IMR-90 (cell line): ENCODE results near the gene SEC31B. TPM values are rescaled to one million over a fixed set of nuclear protein-coding genes. Genes with fewer than 3 reads are reported as not detected.

Source experiments
- ATAC-seq: fragments of 200-7000 bp; cut with Tn5 transposase; 2 replicates; pipeline ENCODE4 v1.9.1; 2020; ENCODE audit warnings: low read depth, mild to moderate bottlenecking, moderate library complexity
- BruUV-seq: library from RNA; stranded (reverse); fragments of 400-500 nt; replicated peaks from 2 replicates; lab custom pipeline; 2021; lab: Mats Ljungman, UMichigan
- CTCF ChIA-PET: fragments of 300-600 bp; formaldehyde crosslinking; extraction: SDS; loops from one replicate; lab custom pipeline; 2021; ENCODE audit warnings: antibody characterized with exemption; lab: Yijun Ruan, JAX
- POLR2A ChIA-PET: fragments of 300-600 bp; sonication (Branson Sonifier 250); formaldehyde crosslinking; loops from one replicate; lab custom pipeline; 2022; ENCODE audit warnings: antibody characterized with exemption; ENCODE audit not compliant: unreplicated experiment; lab: Charles Lee
- DNase-seq: peaks from one replicate; pipeline ENCODE4 v3.0.0; 2013
- H2AFZ ChIP-seq: replicated peaks from 2 replicates; pipeline ENCODE3; 2013; ENCODE audit warnings: low read length, mild to moderate bottlenecking; ENCODE audit not compliant: poor library complexity
- H2AK5ac ChIP-seq: 2 replicates; pipeline ENCODE4 v1.6.1; 2013; ENCODE audit warnings: low read depth, low read length, inconsistent platforms
- H2AK9ac ChIP-seq: replicated peaks from 2 replicates; pipeline ENCODE3; 2013; ENCODE audit warnings: mild to moderate bottlenecking, low read depth, low read length, moderate library complexity; ENCODE audit not compliant: poor library complexity
- H2BK120ac ChIP-seq: 2 replicates; pipeline ENCODE4 v1.6.1; 2013; ENCODE audit warnings: low read depth, low read length, inconsistent platforms
- H2BK15ac ChIP-seq: 3 replicates; pipeline ENCODE4 v1.6.1; 2013; ENCODE audit warnings: low read depth, low read length, inconsistent platforms
- H2BK20ac ChIP-seq: 2 replicates; pipeline ENCODE4 v1.6.1; 2013; ENCODE audit warnings: low read depth, mild to moderate bottlenecking, inconsistent platforms, low read length, moderate library complexity
- H2BK5ac ChIP-seq: 2 replicates; pipeline ENCODE4 v1.6.1; 2013; ENCODE audit warnings: mild to moderate bottlenecking, low read depth, low read length, inconsistent platforms; ENCODE audit not compliant: poor library complexity, severe bottlenecking
- H3K14ac ChIP-seq: replicated peaks from 2 replicates; pipeline ENCODE4 v1.6.1; 2013; ENCODE audit warnings: low read depth, low read length, inconsistent platforms
- H3K18ac ChIP-seq: 2 replicates; pipeline ENCODE4 v1.6.1; 2013; ENCODE audit warnings: low read depth, low read length, control low read depth
- H3K23ac ChIP-seq: 2 replicates; pipeline ENCODE4 v1.6.1; 2013; ENCODE audit warnings: low read depth, low read length, inconsistent platforms
- H3K27ac ChIP-seq: 2 replicates; pipeline ENCODE4 v1.5.1; 2013; ENCODE audit warnings: mild to moderate bottlenecking, control low read depth, low read length; ENCODE audit not compliant: insufficient read depth
- H3K27me3 ChIP-seq: 2 replicates; pipeline ENCODE4 v1.6.1; 2013; ENCODE audit warnings: low read length; ENCODE audit not compliant: control insufficient read depth, insufficient read depth
- H3K36me3 ChIP-seq: 2 replicates; pipeline ENCODE4 v1.6.1; 2013; ENCODE audit warnings: low read length, mixed read lengths; ENCODE audit not compliant: control insufficient read depth, insufficient read depth
- H3K4ac ChIP-seq: 2 replicates; pipeline ENCODE4 v1.6.1; 2013; ENCODE audit warnings: low read depth, low read length, inconsistent platforms
- H3K4me1 ChIP-seq: 2 replicates; pipeline ENCODE4 v1.6.1; 2013; ENCODE audit warnings: low read length, mixed read lengths; ENCODE audit not compliant: control insufficient read depth, insufficient read depth
- H3K4me2 ChIP-seq: 2 replicates; pipeline ENCODE4 v1.6.1; 2013; ENCODE audit warnings: low read depth, mild to moderate bottlenecking, control low read depth, low read length, moderate library complexity
- H3K4me3 ChIP-seq: 2 replicates; pipeline ENCODE4 v1.5.1; 2013; ENCODE audit warnings: low read depth, mild to moderate bottlenecking, control low read depth, low read length, moderate library complexity; ENCODE audit not compliant: insufficient read depth
- H3K56ac ChIP-seq: 2 replicates; pipeline ENCODE4 v1.6.1; 2013; ENCODE audit warnings: low read length, inconsistent platforms; ENCODE audit not compliant: insufficient read depth; ENCODE audit errors: extremely low read depth
- H3K79me1 ChIP-seq, 2 experiments: 2 replicates each; pipeline ENCODE4 v1.6.1; 2013; ENCODE audit warnings: low read length in 2 of 2, inconsistent platforms in 1 of 2, low read depth in 1 of 2
- H3K9ac ChIP-seq: 2 replicates; pipeline ENCODE4 v1.6.1; 2013; ENCODE audit warnings: low read depth, low read length, control low read depth
- H3K9me1 ChIP-seq: 2 replicates; pipeline ENCODE4 v1.6.1; 2013; ENCODE audit warnings: low read length, inconsistent platforms; ENCODE audit not compliant: insufficient read depth
- H3K9me3 ChIP-seq: 2 replicates; pipeline ENCODE4 v1.6.1; 2013; ENCODE audit warnings: low read length; ENCODE audit not compliant: control insufficient read depth, insufficient read depth
- H4K20me1 ChIP-seq: 2 replicates; pipeline ENCODE4 v1.6.1; 2013; ENCODE audit warnings: low read length, inconsistent platforms; ENCODE audit not compliant: insufficient read depth
- H4K5ac ChIP-seq: 2 replicates; pipeline ENCODE4 v1.6.1; 2013; ENCODE audit warnings: mild to moderate bottlenecking, low read depth, low read length, control low read depth
- H4K8ac ChIP-seq, 2 experiments: 2 replicates each; pipeline ENCODE4 v1.6.1; 2013; ENCODE audit warnings: low read depth in 2 of 2, low read length in 2 of 2, control low read depth in 1 of 2, inconsistent platforms in 1 of 2
- H4K91ac ChIP-seq: 2 replicates; pipeline ENCODE4 v1.6.1; 2013; ENCODE audit warnings: low read depth, low read length, inconsistent platforms; ENCODE audit not compliant: insufficient read depth
- BHLHE40 ChIP-seq: fragments of 150-350 bp; IDR thresholded peaks from 2 replicates; pipeline ENCODE4 v1.6.1; 2016; ENCODE audit warnings: mild to moderate bottlenecking, low read depth, low read length
- CHD1 ChIP-seq: IDR thresholded peaks from 2 replicates; pipeline ENCODE4 v1.6.1; 2012; ENCODE audit warnings: low read depth, low read length, improper control_type of control experiment
- FOS ChIP-seq: fragments of 150-350 bp; IDR thresholded peaks from 2 replicates; pipeline ENCODE4 v1.6.1; 2016; ENCODE audit warnings: low read depth, low read length
- NFE2L2 ChIP-seq: fragments of 150-350 bp; IDR thresholded peaks from 2 replicates; pipeline ENCODE4 v1.6.1; 2016; ENCODE audit warnings: low read depth, mild to moderate bottlenecking, low read length
- RAD21 ChIP-seq: IDR thresholded peaks from 2 replicates; pipeline ENCODE4 v1.6.1; 2012; ENCODE audit warnings: low read length, improper control_type of control experiment
- SMC3 ChIP-seq: fragments of 150-350 bp; IDR thresholded peaks from 2 replicates; pipeline ENCODE4 v1.6.1; 2016; ENCODE audit warnings: low read depth, mild to moderate bottlenecking, antibody characterized with exemption, low read length, moderate library complexity
- WGBS, 2 experiments: methylation state at CpG; one replicate each; pipeline versions ENCODE4 v1.1.5 to v1.1.7; 2013; ENCODE audit warnings: missing lambda C conversion rate in 2 of 2; ENCODE audit not compliant: insufficient read length in 1 of 2; ENCODE audit errors: extremely low coverage in 2 of 2; 5-methylcytosine and 5-hydroxymethylcytosine counted together
- dilution Hi-C: fragments of 300-500 bp; cut with HindIII; formaldehyde crosslinking; loops from one replicate; pipeline ENCODE4 v1.14.3; 2018; ENCODE audit warnings: low sequenced_read_pairs; ENCODE audit not compliant: unreplicated experiment
- in situ Hi-C: fragments of 300-500 bp; cut with MboI; formaldehyde crosslinking; loops from 3 replicates; pipeline ENCODE4 v1.14.3; 2019; ENCODE audit warnings: low sequenced_read_pairs, inconsistent platforms, mixed read lengths
- intact Hi-C: fragments of 100-400 bp; cut with micrococcal nuclease; formaldehyde crosslinking; loops from 2 replicates; pipeline ENCODE4 v1.10.0; 2022
- polyA plus RNA-seq, 3 experiments: library from polyadenylated mRNA; depleted of rRNA; stranded (reverse); fragments of >200 nt; gene quantifications; 2 replicates each; pipeline ENCODE4 v1.2.3, GENCODE V29; 2012; ENCODE audit warnings: low replicate concordance in 1 of 3
- total RNA-seq: library from RNA; depleted of rRNA; stranded (reverse); fragments of >200 nt; gene quantifications from 2 replicates; pipeline ENCODE4 v1.2.3, GENCODE V29; 2012
- TF ChIP-seq, protein P1 (sequence below): fragments of 150-350 bp; IDR thresholded peaks from 2 replicates; pipeline ENCODE4 v1.6.1; 2016; ENCODE audit warnings: low read depth, mild to moderate bottlenecking, low read length, moderate library complexity, borderline replicate concordance
- TF ChIP-seq, protein P2 (sequence below): fragments of 150-350 bp; IDR thresholded peaks from 2 replicates; pipeline ENCODE4 v1.6.1; 2017; ENCODE audit warnings: mild to moderate bottlenecking, antibody characterized with exemption, low read length, low read depth

Gene SEC31B
- total and polyA plus RNA-seq, 2 of the 4 experiments (the other 2 are of a cell fraction), result 1.3 to 8.1 TPM

DNA sequence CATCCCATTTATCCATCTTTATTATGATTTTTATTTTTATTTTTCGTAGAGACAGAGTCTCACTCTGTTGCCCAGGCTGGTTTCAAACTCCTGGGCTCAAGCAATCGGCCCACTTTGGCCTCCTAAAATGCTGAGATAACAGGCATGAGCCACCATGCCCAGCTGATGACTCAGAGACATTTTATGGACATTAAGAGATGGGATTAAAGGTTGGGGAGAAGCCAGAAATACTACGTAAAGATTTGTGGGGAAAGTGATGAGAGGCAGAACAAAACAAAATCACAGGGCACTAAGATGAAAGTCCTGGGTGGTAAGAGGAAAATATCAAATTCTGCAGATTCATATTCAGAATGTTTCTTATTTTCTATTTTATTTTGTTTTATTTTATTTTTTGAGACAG is 49.3 kb downstream of the SEC31B start:
- Histone ChIP-seq H3K79me1 (no peaks in the 10 kb centered on the region), H3K9me1 (no peaks in the 10 kb centered on the region), H3K9ac (no peak overlapping the region), H3K4me3 (no peak overlapping the region), H3K4me1 (no peaks in the 10 kb centered on the region), H2BK5ac (no peak overlapping the region), H2BK20ac (no peak overlapping the region), H4K5ac (no peak overlapping the region), H3K36me3 (no peaks in the 10 kb centered on the region), H2AK5ac (no peak overlapping the region), H3K23ac (no peak overlapping the region), H4K8ac (no peak overlapping the region), H3K14ac (no peak overlapping the region), H3K18ac (no peak overlapping the region), H3K4me2 (no peak overlapping the region), H2BK15ac (no peak overlapping the region), H2AK9ac (no peak overlapping the region), H3K4ac (no peak overlapping the region), H4K91ac (no peak overlapping the region), H3K56ac (no peak overlapping the region), H3K27ac (no peak overlapping the region), H2AFZ (no peak overlapping the region), H3K27me3 (peaks cover 16% of the 10 kb centered on the region), H2BK120ac (no peak overlapping the region), H4K20me1 (no peaks in the 10 kb centered on the region), H3K9me3 (no peaks in the 10 kb centered on the region)
- POLR2A ChIA-PET, result no interaction called here
- dilution Hi-C loops, result no loop called here
- no TSS peak for BruUV-seq
- TF ChIP-seq CHD1 (no peak), NFE2L2 (no peak), FOS (no peak), SMC3 (no peak), BHLHE40 (no peak), RAD21 (no peak)
- TF ChIP-seq, protein P1, sequence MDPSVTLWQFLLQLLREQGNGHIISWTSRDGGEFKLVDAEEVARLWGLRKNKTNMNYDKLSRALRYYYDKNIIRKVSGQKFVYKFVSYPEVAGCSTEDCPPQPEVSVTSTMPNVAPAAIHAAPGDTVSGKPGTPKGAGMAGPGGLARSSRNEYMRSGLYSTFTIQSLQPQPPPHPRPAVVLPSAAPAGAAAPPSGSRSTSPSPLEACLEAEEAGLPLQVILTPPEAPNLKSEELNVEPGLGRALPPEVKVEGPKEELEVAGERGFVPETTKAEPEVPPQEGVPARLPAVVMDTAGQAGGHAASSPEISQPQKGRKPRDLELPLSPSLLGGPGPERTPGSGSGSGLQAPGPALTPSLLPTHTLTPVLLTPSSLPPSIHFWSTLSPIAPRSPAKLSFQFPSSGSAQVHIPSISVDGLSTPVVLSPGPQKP, result no peak
- TF ChIP-seq, protein P2, sequence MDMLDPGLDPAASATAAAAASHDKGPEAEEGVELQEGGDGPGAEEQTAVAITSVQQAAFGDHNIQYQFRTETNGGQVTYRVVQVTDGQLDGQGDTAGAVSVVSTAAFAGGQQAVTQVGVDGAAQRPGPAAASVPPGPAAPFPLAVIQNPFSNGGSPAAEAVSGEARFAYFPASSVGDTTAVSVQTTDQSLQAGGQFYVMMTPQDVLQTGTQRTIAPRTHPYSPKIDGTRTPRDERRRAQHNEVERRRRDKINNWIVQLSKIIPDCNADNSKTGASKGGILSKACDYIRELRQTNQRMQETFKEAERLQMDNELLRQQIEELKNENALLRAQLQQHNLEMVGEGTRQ, result no peak
- intact Hi-C loops, result no loop called here
- CTCF ChIA-PET, result interaction anchor here (1.1 to 1.3 kb wide), 2 partner anchors 12 to 19 kb away, joined by 3 to 5 read pairs; no protein-coding TSS in a partner anchor
- ATAC-seq (no peak), DNase-seq (peak; percentile 11)
- in situ Hi-C loops, result no loop called here
- no CpG with 5 or more reads among the region's 3 CpGs for WGBS, 2 experiments
